AG08395 (cell line): Measurements from ENCODE around the gene CAPN10.

Source experiments
- DNase-seq: peaks from one replicate; pipeline ENCODE4 v3.0.0; 2012; ENCODE audit warnings: mixed read lengths, low spot score

CAPN10 gene

GRCh38 chr2:240638512-240639160 is 52.1 kb downstream of the CAPN10 start:
- DNase-seq, result peak; percentile 17

- DNase-seq, result no peak
Measured at GRCh38 chr2:240639566-240639965, 53.0 kb downstream of the CAPN10 start.

- DNase-seq, result peak; percentile 74
Measured at GRCh38 chr2:240640939-240641338, 54.4 kb downstream of the CAPN10 start.

GRCh38 chr2:240642061-240642805 is 55.7 kb downstream of the CAPN10 start:
- no peak for DNase-seq

GRCh38 chr2:240642806-240643092 is 56.2 kb downstream of the CAPN10 start:
- DNase-seq, result no peak

- DNase-seq, result no peak
Measured at GRCh38 chr2:240643093-240643810, 56.7 kb downstream of the CAPN10 start.

GRCh38 chr2:240643811-240644150 is 57.2 kb downstream of the CAPN10 start:
- DNase-seq, result no peak

- DNase-seq, result no peak
Measured at GRCh38 chr2:240644171-240644651, 57.7 kb downstream of the CAPN10 start.

- DNase-seq, result no peak
Measured at GRCh38 chr2:240644859-240645301, 58.3 kb downstream of the CAPN10 start.

- DNase-seq, result no peak
Measured at GRCh38 chr2:240645346-240645745, 58.8 kb downstream of the CAPN10 start.

- DNase-seq, result no peak
Measured at GRCh38 chr2:240645801-240646175, 59.3 kb downstream of the CAPN10 start.

- no peak for DNase-seq
Measured at GRCh38 chr2:240646176-240646899, 59.8 kb downstream of the CAPN10 start.

- DNase-seq, result no peak
Measured at GRCh38 chr2:240646900-240647502, 60.5 kb downstream of the CAPN10 start.

GRCh38 chr2:240647503-240648154 is 61.1 kb downstream of the CAPN10 start:
- no peak for DNase-seq

GRCh38 chr2:240648155-240648649 is 61.7 kb downstream of the CAPN10 start:
- no peak for DNase-seq
